SK-N-SH treated with all-trans-retinoic acid at 6 μM for 48 hours (cell line): Measurements from ENCODE around the gene PARD3B.

ENCODE experiments used
- ARNTL ChIP-seq: fragments of 450-650 bp; formaldehyde crosslinking; IDR thresholded peaks from 2 replicates; pipeline ENCODE4 v1.5.0; 2020; ENCODE audit warnings: low read depth, mild to moderate bottlenecking, moderate library complexity, borderline replicate concordance
- BACH2 ChIP-seq: fragments of 250-450 bp; sonication (Bioruptor Pico); IDR thresholded peaks from 2 replicates; pipeline ENCODE4 v1.9.0; 2021; ENCODE audit warnings: mild to moderate bottlenecking, borderline replicate concordance
- CSDC2 ChIP-seq: fragments of 250-450 bp; sonication (Bioruptor Pico); IDR thresholded peaks from 2 replicates; pipeline ENCODE4 v1.5.0; 2020; ENCODE audit warnings: mild to moderate bottlenecking, moderate library complexity
- ISL1 ChIP-seq: fragments of 250-450 bp; sonication (Bioruptor Pico); IDR thresholded peaks from 2 replicates; pipeline ENCODE4 v2.1.2; 2022; ENCODE audit warnings: mild to moderate bottlenecking, moderate library complexity
- PPARA ChIP-seq: fragments of 250-450 bp; sonication (Bioruptor Pico); IDR thresholded peaks from 2 replicates; pipeline ENCODE4 v1.5.0; 2020; ENCODE audit warnings: mild to moderate bottlenecking, borderline replicate concordance
- TSHZ2 ChIP-seq: fragments of 250-450 bp; sonication (Bioruptor Pico); IDR thresholded peaks from 2 replicates; pipeline ENCODE4 v1.5.0; 2020; ENCODE audit warnings: mild to moderate bottlenecking, moderate library complexity
- ZFP3 ChIP-seq: fragments of 250-450 bp; sonication (Bioruptor Pico); IDR thresholded peaks from 2 replicates; pipeline ENCODE4 v1.5.0; 2020; ENCODE audit warnings: mild to moderate bottlenecking, moderate library complexity
- ZFP30 ChIP-seq: fragments of 450-650 bp; formaldehyde crosslinking; IDR thresholded peaks from 2 replicates; pipeline ENCODE4 v1.5.0; 2022; ENCODE audit warnings: mild to moderate bottlenecking, moderate library complexity
- ZNF8 ChIP-seq: fragments of 450-650 bp; formaldehyde crosslinking; IDR thresholded peaks from 2 replicates; pipeline ENCODE4 v1.5.0; 2020; ENCODE audit warnings: mild to moderate bottlenecking, moderate library complexity
- TF ChIP-seq, protein P1 (sequence below): fragments of 250-450 bp; sonication (Bioruptor Pico); IDR thresholded peaks from 2 replicates; pipeline ENCODE4 v1.5.1; 2020; ENCODE audit warnings: low read depth, mild to moderate bottlenecking, moderate library complexity
- TF ChIP-seq, protein P2 (sequence below): fragments of 250-450 bp; sonication (Bioruptor Pico); IDR thresholded peaks from 2 replicates; pipeline ENCODE4 v1.8.0; 2020; ENCODE audit warnings: mild to moderate bottlenecking, moderate library complexity, borderline replicate concordance
- TF ChIP-seq, protein P3 (sequence below): fragments of 250-450 bp; sonication (Bioruptor Pico); IDR thresholded peaks from 2 replicates; pipeline ENCODE4 v1.8.0; 2021; ENCODE audit warnings: low read depth, mild to moderate bottlenecking, moderate library complexity, borderline replicate concordance

GRCh38 chr2:204977914-204978313, 432.6 kb downstream of the PARD3B start:
- TF ChIP-seq ZFP3 (no peak), ARNTL (no peak), ZNF8 (CRISPR knock-in tag) (no peak), ISL1 (CRISPR knock-in tag) (no peak), BACH2 (no peak), CSDC2 (CRISPR knock-in tag) (no peak), TSHZ2 (CRISPR knock-in tag) (no peak), ZFP30 (CRISPR knock-in tag) (no peak), PPARA (no peak)
- TF ChIP-seq, protein P1, sequence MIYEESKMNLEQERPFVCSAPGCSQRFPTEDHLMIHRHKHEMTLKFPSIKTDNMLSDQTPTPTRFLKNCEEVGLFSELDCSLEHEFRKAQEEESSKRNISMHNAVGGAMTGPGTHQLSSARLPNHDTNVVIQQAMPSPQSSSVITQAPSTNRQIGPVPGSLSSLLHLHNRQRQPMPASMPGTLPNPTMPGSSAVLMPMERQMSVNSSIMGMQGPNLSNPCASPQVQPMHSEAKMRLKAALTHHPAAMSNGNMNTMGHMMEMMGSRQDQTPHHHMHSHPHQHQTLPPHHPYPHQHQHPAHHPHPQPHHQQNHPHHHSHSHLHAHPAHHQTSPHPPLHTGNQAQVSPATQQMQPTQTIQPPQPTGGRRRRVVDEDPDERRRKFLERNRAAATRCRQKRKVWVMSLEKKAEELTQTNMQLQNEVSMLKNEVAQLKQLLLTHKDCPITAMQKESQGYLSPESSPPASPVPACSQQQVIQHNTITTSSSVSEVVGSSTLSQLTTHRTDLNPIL, result no peak
- TF ChIP-seq, protein P2, sequence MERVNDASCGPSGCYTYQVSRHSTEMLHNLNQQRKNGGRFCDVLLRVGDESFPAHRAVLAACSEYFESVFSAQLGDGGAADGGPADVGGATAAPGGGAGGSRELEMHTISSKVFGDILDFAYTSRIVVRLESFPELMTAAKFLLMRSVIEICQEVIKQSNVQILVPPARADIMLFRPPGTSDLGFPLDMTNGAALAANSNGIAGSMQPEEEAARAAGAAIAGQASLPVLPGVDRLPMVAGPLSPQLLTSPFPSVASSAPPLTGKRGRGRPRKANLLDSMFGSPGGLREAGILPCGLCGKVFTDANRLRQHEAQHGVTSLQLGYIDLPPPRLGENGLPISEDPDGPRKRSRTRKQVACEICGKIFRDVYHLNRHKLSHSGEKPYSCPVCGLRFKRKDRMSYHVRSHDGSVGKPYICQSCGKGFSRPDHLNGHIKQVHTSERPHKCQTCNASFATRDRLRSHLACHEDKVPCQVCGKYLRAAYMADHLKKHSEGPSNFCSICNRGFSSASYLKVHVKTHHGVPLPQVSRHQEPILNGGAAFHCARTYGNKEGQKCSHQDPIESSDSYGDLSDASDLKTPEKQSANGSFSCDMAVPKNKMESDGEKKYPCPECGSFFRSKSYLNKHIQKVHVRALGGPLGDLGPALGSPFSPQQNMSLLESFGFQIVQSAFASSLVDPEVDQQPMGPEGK (CRISPR knock-in tag), result no peak
- TF ChIP-seq, protein P3, sequence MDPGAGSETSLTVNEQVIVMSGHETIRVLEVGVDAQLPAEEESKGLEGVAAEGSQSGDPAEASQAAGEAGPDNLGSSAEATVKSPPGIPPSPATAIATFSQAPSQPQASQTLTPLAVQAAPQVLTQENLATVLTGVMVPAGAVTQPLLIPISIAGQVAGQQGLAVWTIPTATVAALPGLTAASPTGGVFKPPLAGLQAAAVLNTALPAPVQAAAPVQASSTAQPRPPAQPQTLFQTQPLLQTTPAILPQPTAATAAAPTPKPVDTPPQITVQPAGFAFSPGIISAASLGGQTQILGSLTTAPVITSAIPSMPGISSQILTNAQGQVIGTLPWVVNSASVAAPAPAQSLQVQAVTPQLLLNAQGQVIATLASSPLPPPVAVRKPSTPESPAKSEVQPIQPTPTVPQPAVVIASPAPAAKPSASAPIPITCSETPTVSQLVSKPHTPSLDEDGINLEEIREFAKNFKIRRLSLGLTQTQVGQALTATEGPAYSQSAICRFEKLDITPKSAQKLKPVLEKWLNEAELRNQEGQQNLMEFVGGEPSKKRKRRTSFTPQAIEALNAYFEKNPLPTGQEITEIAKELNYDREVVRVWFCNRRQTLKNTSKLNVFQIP (CRISPR knock-in tag), result no peak
